AG09319 (cell line): Measurements from ENCODE around the gene CRIP3.

Source experiments
- DNase-seq: peaks from one replicate; pipeline ENCODE4 v3.0.0-alpha.2; 2010; ENCODE audit warnings: low read depth; ENCODE audit errors: extremely low read depth
- CTCF ChIP-seq: IDR thresholded peaks from 2 replicates; pipeline ENCODE4 v1.5.1; 2011; ENCODE audit warnings: low read depth, mild to moderate bottlenecking, inconsistent platforms, low read length, moderate library complexity

Gene CRIP3

GRCh38 chr6:43299338-43300293 lies 9.0 kb downstream of the CRIP3 start:
- no peak for DNase-seq
- no peak for TF ChIP-seq CTCF

DNA sequence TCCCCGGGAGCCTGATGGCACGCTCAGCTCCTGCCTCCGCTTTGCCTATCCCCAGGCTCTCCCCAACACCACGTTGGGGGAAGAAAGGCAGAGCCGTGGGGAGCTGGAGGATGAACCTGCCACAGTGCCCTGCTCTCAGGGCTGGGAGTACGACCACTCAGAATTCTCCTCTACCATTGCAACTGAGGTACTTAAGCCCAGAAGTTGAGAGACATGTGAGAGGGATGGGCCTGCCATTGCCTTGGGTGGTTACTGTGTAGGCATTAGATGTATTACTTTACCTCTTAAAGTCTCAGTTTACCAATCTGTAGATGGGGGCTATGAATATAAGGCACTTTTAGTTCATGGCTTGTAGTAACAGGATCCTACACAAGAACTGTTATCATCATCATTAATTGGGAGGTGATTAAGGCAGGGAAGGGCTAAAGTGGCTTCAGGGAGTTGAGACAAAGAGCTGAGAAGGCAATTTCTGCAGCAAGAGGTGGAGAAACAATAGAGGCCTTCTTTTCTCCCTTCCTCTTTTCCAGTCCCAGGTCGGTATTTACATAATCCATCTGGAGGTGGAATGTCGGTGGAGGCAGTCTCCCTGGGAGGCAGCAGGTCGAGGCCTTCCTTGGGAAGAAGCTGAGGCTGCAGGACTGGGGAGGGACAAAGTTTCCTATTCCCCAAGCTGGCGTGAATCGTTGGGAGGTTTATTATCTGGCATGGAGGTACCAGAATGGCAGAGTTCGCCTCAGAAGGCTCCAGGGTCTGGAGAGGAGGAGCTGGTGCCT lies 9.9 kb downstream of the CRIP3 start:
- TF ChIP-seq CTCF = no peak
- DNase-seq = no peak

- TF ChIP-seq CTCF = no peak
- no peak for DNase-seq
Observed at GRCh38 chr6:43297644-43298564, 10.7 kb downstream of the CRIP3 start, which contains the start of gene SLC22A7. Gene SLC22A7, plus strand, starts transcription at chr6:43298260. Its CDS starts 99 bp downstream, at chr6:43298359.

DNA sequence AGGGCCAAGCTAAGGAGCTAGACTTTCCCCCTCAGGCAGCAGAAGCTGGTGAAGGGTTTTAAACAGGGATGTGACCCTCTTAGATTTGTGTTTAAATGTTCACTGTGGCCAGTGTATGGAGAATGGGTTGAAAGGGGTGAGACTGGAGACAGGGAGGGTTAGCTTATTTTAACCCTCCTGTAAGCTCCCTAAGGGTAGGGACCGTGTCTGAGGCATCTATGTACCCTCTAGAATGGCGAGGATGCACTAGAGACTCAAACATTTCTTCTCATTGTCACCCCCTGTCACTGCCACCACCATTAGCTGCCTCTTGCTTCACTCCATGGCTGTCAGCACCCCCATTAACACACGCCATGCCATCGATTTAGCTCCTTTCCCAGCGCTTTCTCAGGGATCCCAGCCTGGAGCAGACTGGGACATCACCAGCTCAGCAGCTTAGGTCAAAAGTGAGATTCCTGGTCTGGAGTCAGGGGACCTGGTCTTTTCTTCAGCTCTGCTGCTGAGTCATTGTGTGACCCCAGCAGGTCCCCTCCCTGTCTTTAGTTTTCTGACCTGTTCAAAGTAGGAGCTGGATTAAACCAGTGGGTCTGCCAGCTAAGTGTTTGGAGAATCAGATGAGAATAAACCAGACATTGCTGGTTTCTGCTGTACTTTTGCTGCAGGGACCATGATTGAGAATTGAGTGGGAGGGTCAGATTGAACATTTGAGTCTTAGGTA lies 11.7 kb downstream of the CRIP3 start:
- DNase-seq = no peak
- TF ChIP-seq CTCF = no peak

GRCh38 chr6:43295456-43295855 lies 13.2 kb downstream of the CRIP3 start:
- DNase-seq = no peak
- TF ChIP-seq CTCF = no peak

DNA sequence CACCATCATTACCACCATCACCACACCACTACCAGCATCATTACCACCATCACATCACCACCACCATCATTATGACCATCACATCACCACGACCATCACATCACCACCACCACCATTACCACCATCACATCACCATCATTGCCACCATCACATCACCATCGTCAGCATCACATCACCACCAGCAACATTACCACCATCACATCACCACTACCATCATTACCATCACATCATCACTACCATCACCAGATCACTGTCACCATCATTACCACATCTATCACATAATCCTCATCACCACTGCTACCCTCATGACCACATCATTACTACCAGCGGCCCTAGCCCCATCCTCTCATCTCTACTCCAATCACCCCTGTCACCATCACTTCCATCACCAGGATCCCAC lies 14.1 kb downstream of the CRIP3 start:
- DNase-seq = no peak
- TF ChIP-seq CTCF = no peak
